Left renal pelvis (tissue), 4 donors: Measurements from ENCODE around the gene ZSCAN1. TPM values are rescaled to one million over a fixed set of nuclear protein-coding genes. Genes with fewer than 3 reads are reported as not detected.
"Not testable (repeated sequence)": the region's sequence is repeated elsewhere in the genome, so short reads cannot be mapped to it uniquely, and the experiment has no call there.

Experiments used
- DNase-seq, 4 donors: peaks; one replicate each; pipeline ENCODE4 v3.0.0-alpha.2; 2013; ENCODE audit warnings: low read depth in 4 of 4, low spot score in 3 of 4
- polyA plus RNA-seq, 4 donors: library from polyadenylated mRNA; unstranded; fragments of 120-200 nt; gene quantifications; one replicate each; pipeline ENCODE4 v1.2.1, GENCODE V29; 2013; ENCODE audit not compliant: insufficient read length in 4 of 4

The ZSCAN1 gene
- polyA plus RNA-seq, result 1 to 10 TPM; 1.4 to 7.7 (median 2.5) TPM

GRCh38 chr19:58033741-58034476 lies at the start of gene ZSCAN1:
TSS of gene ZSCAN1 (plus strand) at chr19:58034025. CDS start at chr19:58037837, 3,812 bp downstream.
- DNase-seq, result peak; percentile 83 to 92 (median 90)

- no peak for DNase-seq
These were observed 41.0 kb upstream of the ZSCAN1 start for GRCh38 chr19:57992841-57993240.

- no peak for DNase-seq
These were observed 33.1 kb upstream of the ZSCAN1 start for GRCh38 chr19:58000677-58001076.

- DNase-seq, result peak in 1 of 4 donors; percentile 21
These were observed 31.9 kb upstream of the ZSCAN1 start for GRCh38 chr19:58001895-58002369.

- DNase-seq, result peak; percentile 74 to 81 (median 78)
These were observed 31.2 kb upstream of the ZSCAN1 start, which contains the start of gene ZNF606 for GRCh38 chr19:58002384-58003173. TSS of gene ZNF606 (minus strand) at chr19:58002820. CDS start at chr19:58001319, 1,501 bp downstream.

GRCh38 chr19:58003174-58003828 lies 30.5 kb upstream of the ZSCAN1 start:
- no peak for DNase-seq

GRCh38 chr19:58007285-58007684 lies 26.5 kb upstream of the ZSCAN1 start:
- no peak for DNase-seq

- not testable (repeated sequence) for DNase-seq
These were observed 24.9 kb upstream of the ZSCAN1 start for GRCh38 chr19:58008877-58009276.

- no peak for DNase-seq
These were observed 24.5 kb upstream of the ZSCAN1 start for GRCh38 chr19:58009301-58009665.

- peak; percentile 80 to 85 (median 84) for DNase-seq
These were observed 24.0 kb upstream of the ZSCAN1 start for GRCh38 chr19:58009666-58010301.

GRCh38 chr19:58010507-58010906 lies 23.3 kb upstream of the ZSCAN1 start:
- DNase-seq, result no peak

- no peak for DNase-seq
These were observed 19.7 kb upstream of the ZSCAN1 start for GRCh38 chr19:58014141-58014540.

- DNase-seq, result no peak
These were observed 13.7 kb upstream of the ZSCAN1 start for GRCh38 chr19:58020129-58020528.

GRCh38 chr19:58021541-58022282 lies 12.1 kb upstream of the ZSCAN1 start:
- DNase-seq, result peak in 3 of 4 donors; percentile 67 to 78 (median 68)

- no peak for DNase-seq
These were observed 11.6 kb upstream of the ZSCAN1 start for GRCh38 chr19:58022283-58022660.

GRCh38 chr19:58024661-58025060 lies 9.2 kb upstream of the ZSCAN1 start:
- DNase-seq, result no peak

GRCh38 chr19:58034477-58034793 lies 610 bp downstream of the ZSCAN1 start:
- DNase-seq, result no peak

GRCh38 chr19:58035863-58036262 lies 2.0 kb downstream of the ZSCAN1 start:
- DNase-seq, result no peak

GRCh38 chr19:58037927-58038687 lies 4.3 kb downstream of the ZSCAN1 start:
- DNase-seq, result no peak
